IPS-NIHi7 (cell line): ENCODE results near the gene PIK3IP1.

Source experiments
- DNase-seq: peaks from one replicate; pipeline ENCODE4 v3.0.0; 2012; ENCODE audit warnings: mixed read lengths; ENCODE audit errors: extremely low spot score

The PIK3IP1 gene

GRCh38 chr22:31308181-31308580 lies 15.9 kb upstream of the PIK3IP1 start:
- no peak for DNase-seq

- no peak for DNase-seq
Measured at GRCh38 chr22:31305194-31305593, 12.9 kb upstream of the PIK3IP1 start.

DNA sequence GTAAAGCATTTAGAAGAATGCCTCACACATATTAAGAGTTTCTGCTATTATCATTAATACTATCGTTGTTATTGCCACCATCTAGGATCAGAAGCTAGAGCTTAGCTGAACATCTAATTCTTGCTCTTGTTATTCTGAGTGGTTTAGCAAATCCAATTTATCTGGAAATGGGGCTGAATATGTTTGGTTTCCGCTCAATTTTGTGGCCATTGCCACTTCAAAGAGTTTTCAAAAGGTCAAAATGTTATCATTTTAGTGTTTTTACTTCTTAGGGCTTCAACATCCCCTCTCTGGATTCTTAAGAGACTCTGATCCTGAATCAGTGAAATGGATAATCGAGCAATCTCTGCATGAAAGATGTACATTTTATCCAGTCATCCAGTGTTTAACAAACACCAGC lies 10.2 kb upstream of the PIK3IP1 start:
- no peak for DNase-seq

- DNase-seq = no peak
Measured at GRCh38 chr22:31302006-31302405, 9.7 kb upstream of the PIK3IP1 start.

DNA sequence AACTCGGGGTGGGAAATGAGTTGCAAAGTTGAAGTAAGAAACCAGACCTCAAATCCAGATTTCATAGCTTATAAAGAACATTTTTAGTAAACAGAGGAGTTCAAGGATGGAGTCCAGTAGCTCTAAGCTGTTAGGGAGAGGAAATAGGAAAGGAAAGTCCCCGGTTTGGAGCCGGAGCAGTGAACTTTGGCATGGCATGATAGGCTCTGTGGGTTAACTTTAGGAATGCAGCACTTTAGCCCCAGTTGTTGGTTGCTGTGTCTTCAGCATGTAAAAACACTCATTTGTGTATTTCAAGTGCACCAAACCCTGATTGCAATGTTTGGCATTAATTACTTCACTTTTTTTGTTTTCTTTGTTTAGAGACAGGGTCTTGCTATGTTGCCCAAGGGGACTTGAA lies 8.6 kb upstream of the PIK3IP1 start:
- DNase-seq = no peak

DNA sequence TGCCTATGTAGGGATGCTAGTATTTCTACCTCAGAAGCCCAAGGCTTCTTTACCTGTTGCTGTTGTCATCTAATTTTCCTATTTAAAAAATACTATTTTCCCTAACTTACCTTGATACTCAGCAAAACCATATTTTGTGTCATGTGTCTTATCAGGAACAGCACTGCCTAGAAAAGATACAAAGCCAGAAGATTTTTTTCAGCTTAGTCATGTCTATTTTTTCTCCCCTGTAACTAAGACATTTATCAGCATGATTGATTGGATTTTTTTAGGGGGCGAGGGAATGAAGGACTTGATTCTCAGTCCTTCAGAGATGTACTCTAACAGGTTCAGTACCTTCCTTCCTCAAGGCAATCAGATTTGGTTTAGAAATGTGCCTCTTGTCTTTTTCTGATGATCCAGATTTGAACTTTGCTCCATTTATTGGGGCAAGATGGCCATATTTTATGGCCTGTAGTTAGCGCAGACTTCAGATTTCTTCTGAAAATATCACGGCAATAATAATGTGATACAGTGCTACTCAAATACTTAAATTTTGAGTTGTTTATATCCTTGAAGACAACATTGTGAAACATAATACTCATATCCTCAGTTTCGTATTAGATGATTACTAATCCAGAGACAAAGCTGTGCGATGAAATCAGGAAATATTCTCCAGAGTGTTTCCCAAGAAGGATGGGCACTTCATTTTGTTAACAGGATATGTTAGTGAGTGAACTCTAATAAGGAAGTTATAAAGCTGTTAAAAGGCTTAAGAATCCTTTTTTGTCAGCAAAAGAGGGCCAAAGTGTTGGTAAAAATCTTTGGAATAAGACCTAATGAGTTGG lies 3.8 kb upstream of the PIK3IP1 start:
- no peak for DNase-seq

DNA sequence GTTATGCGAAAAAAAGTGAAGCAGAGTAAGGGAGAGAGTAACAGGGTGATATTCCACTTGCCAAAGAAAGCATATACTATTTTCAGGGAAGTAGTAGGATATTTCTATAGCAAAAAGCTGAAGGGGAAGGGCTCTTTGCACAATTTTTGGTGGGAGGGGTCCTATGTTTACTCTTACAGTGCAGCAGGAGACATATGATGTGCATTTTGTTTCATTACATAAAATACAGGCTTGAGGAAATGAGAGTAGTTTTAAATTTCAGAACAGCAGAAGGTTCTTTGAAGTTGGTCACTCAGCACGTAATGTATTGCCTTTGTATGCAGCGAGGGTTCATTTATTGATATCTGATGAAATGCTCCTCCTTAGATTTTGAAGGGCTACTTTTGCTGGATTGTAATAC lies 3.1 kb upstream of the PIK3IP1 start:
- DNase-seq = no peak

GRCh38 chr22:31291481-31292235 lies 630 bp downstream of the PIK3IP1 start:
- no peak for DNase-seq

- DNase-seq = peak; percentile 97
Measured at GRCh38 chr22:31290494-31291471, 1.5 kb downstream of the PIK3IP1 start.

- DNase-seq = no peak
Measured at GRCh38 chr22:31289344-31289743, 2.9 kb downstream of the PIK3IP1 start.

GRCh38 chr22:31288496-31289240 lies 3.6 kb downstream of the PIK3IP1 start:
- DNase-seq = no peak

- DNase-seq = no peak
Measured at GRCh38 chr22:31287818-31288495, 4.3 kb downstream of the PIK3IP1 start.

DNA sequence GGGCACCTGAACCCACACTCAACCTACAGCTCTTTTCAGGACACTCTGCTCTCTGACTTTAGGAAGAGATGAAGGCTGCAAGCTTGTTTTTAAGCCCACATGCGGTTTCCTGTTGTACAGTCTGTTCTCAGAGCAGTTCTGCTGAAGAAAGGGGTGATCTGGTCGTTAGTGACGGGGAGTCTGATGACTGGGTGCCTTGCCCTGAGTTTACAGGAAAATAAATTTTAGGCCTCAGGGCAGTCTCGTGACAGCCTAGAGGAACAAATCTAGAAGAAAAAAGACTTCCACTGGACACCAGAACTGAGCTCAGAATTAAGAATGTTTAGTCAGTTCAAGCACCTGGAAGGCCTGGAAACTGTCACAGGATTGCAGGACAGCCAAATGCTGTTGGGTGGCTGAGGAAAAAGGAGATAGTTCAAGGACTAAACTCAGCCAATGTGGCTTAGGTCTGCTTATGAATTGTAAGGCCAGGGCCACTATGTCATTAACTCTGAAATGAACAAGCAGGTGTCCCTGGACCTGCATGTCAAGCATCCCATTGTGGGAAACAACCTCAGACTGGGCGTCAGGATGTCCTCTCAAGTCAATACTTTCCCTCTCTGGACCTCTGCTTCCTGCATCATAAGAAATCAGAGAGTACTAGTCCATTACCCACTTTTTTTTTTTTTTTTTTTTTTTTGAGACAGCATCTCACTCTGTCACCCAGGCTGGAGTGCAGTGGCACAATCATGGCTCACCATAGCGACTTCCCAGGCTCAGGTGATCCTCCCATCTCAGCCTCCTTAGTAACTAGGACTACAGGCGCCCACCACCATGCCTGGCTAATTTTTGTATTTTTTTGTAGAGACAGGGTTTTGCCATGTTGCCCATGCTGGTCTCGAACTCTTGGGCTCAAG lies 5.7 kb downstream of the PIK3IP1 start:
- DNase-seq = no peak

GRCh38 chr22:31284281-31285155 lies 7.8 kb downstream of the PIK3IP1 start:
- DNase-seq = no peak

GRCh38 chr22:31282748-31283468 lies 9.4 kb downstream of the PIK3IP1 start:
- no peak for DNase-seq

DNA sequence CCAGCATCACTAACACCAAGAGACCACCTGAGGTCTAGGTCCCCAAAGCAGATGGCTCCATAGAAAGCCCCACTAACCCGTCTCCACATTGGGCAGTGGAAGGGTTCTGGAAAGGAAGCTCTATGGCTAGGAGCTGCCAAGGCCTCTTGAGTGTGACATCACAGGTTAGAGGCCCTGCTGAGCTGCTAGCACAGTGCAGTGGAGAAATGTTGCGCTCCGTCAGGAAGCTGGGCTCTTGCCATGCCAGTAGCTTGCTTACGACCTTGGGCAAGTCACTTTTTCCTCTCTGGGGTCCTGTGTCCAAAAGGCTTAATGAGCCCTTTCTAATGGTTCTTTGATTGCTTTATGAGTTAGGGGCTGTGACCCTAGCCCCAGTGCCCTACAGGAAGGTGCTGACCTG lies 10.6 kb downstream of the PIK3IP1 start:
- no peak for DNase-seq

DNA sequence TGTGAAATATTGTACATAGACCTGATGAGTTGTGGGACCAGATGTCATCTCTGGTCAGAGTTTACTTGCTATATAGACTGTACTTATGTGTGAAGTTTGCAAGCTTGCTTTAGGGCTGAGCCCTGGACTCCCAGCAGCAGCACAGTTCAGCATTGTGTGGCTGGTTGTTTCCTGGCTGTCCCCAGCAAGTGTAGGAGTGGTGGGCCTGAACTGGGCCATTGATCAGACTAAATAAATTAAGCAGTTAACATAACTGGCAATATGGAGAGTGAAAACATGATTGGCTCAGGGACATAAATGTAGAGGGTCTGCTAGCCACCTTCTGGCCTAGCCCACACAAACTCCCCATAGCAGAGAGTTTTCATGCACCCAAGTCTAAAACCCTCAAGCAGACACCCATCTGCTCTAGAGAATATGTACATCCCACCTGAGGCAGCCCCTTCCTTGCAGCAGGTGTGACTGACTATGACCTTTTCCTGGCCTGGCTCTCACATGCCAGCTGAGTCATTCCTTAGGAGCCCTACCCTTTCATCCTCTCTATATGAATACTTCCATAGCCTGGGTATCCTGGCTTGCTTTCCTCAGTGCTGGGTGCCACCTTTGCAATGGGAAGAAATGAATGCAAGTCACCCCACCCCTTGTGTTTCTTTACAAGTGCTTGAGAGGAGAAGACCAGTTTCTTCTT lies 12.3 kb downstream of the PIK3IP1 start:
- DNase-seq = no peak
